Astrocyte (in vitro differentiated cells and primary cell): ENCODE data around the gene TMEM267. TPM values are rescaled to one million over a fixed set of nuclear protein-coding genes. Genes with fewer than 3 reads are reported as not detected.

Experiments
- DNase-seq: peaks from one replicate; pipeline ENCODE4 v3.0.0-alpha.2; 2010; ENCODE audit warnings: low read depth
- FAIRE-seq: peaks from 2 replicates; lab custom pipeline; 2011; peaks lifted over from hg19 to GRCh38; lab: Jason Lieb, UNC
- H2AFZ ChIP-seq: 2 replicates; pipeline ENCODE4 v1.6.0; 2012; ENCODE audit warnings: low read depth, low read length, inconsistent platforms
- H3K27ac ChIP-seq: 2 replicates; pipeline ENCODE4 v1.5.1; 2011; ENCODE audit warnings: low read depth, low read length, inconsistent platforms
- H3K27me3 ChIP-seq: 2 replicates; pipeline ENCODE4 v1.6.0; 2011; ENCODE audit warnings: low read length, inconsistent platforms; ENCODE audit not compliant: insufficient read depth
- H3K36me3 ChIP-seq: 2 replicates; pipeline ENCODE4 v1.5.1; 2011; ENCODE audit warnings: low read length, inconsistent platforms; ENCODE audit not compliant: insufficient read depth
- H3K4me1 ChIP-seq: 2 replicates; pipeline ENCODE4 v1.5.1; 2011; ENCODE audit warnings: low read length, inconsistent platforms; ENCODE audit not compliant: insufficient read depth
- H3K4me2 ChIP-seq: 2 replicates; pipeline ENCODE4 v1.6.0; 2012; ENCODE audit warnings: low read length, inconsistent platforms
- H3K4me3 ChIP-seq: 2 replicates; pipeline ENCODE4 v1.5.1; 2011; ENCODE audit warnings: low read depth, mild to moderate bottlenecking, low read length, inconsistent platforms; ENCODE audit not compliant: insufficient read depth
- H3K79me2 ChIP-seq: 2 replicates; pipeline ENCODE4 v1.6.0; 2012; ENCODE audit warnings: mild to moderate bottlenecking, low read length, inconsistent platforms; ENCODE audit not compliant: insufficient read depth
- H3K9ac ChIP-seq: 2 replicates; pipeline ENCODE4 v1.6.0; 2012; ENCODE audit warnings: mild to moderate bottlenecking, low read length, inconsistent platforms
- H3K9me3 ChIP-seq: 2 replicates; pipeline ENCODE4 v1.5.1; 2012; ENCODE audit warnings: low read depth, mild to moderate bottlenecking, low read length, inconsistent platforms; ENCODE audit not compliant: insufficient read depth
- H4K20me1 ChIP-seq: 2 replicates; pipeline ENCODE4 v1.6.0; 2012; ENCODE audit warnings: low read length, inconsistent platforms; ENCODE audit not compliant: insufficient read depth
- H3K27ac Mint-ChIP-seq: one replicate; pipeline ENCODE4 v1.8.0; 2021; ENCODE audit warnings: mild to moderate bottlenecking, mixed read lengths; ENCODE audit not compliant: unreplicated experiment
- H3K27me3 Mint-ChIP-seq: one replicate; pipeline ENCODE4 v1.8.0; 2021; ENCODE audit warnings: low read depth, mixed read lengths; ENCODE audit not compliant: unreplicated experiment
- H3K36me3 Mint-ChIP-seq: one replicate; pipeline ENCODE4 v1.8.0; 2021; ENCODE audit warnings: low read depth, mixed read lengths; ENCODE audit not compliant: unreplicated experiment
- H3K4me1 Mint-ChIP-seq: one replicate; pipeline ENCODE4 v1.8.0; 2021; ENCODE audit warnings: low read depth, mixed read lengths; ENCODE audit not compliant: unreplicated experiment
- H3K4me3 Mint-ChIP-seq: one replicate; pipeline ENCODE4 v1.8.0; 2021; ENCODE audit warnings: mild to moderate bottlenecking, moderate library complexity, mixed read lengths; ENCODE audit not compliant: unreplicated experiment
- H3K9me3 Mint-ChIP-seq: one replicate; pipeline ENCODE4 v1.8.0; 2021; ENCODE audit warnings: mild to moderate bottlenecking, mixed read lengths; ENCODE audit not compliant: unreplicated experiment
- CTCF ChIP-seq: IDR thresholded peaks from 2 replicates; pipeline ENCODE4 v1.5.1; 2011; ENCODE audit warnings: low read depth, mild to moderate bottlenecking, inconsistent platforms, low read length, moderate library complexity; ENCODE audit not compliant: insufficient read depth
- EZH2 ChIP-seq: IDR thresholded peaks from 2 replicates; pipeline ENCODE4 v1.6.1; 2012; ENCODE audit warnings: mild to moderate bottlenecking, low read length, inconsistent platforms; ENCODE audit not compliant: insufficient read depth
- total RNA-seq: library from RNA; stranded (reverse); gene quantifications from 2 replicates; pipeline ENCODE4 v1.2.1, GENCODE V29; 2021

The TMEM267 gene
- total RNA-seq, 1 donor from 2014 or later, result 20.9 TPM

DNA sequence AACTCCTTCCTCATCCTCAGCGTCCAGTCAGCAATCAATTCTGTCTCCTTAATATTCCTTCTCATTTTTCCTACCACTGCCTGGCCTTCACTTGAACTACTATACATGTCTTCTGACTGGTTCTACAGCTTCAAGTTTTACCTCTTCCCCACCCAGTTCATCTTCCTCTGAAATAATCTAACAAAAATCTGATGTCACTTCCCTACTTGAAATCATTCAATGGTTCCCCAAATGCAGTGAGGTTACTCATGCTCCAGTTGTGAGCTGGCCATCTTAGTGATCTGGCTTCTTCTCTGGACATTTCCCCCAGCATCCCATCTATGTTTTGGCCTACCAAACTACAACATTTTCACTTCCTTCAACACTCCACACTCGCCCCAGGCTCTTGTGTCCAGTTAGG lies 14.9 kb upstream of the TMEM267 start:
- H3K27ac ChIP-seq, result no peak overlapping the region
- no peaks in the 10 kb centered on the region for H4K20me1 ChIP-seq
- no peak overlapping the region for H3K4me3 Mint-ChIP-seq
- no peaks in the 10 kb centered on the region for H3K36me3 ChIP-seq
- H2AFZ ChIP-seq, result no peak overlapping the region
- H3K4me2 ChIP-seq, result no peak overlapping the region
- TF ChIP-seq CTCF (no peak), EZH2 (no peak)
- DNase-seq, result no peak
- no peaks in the 10 kb centered on the region for H3K79me2 ChIP-seq
- no peaks in the 10 kb centered on the region for H3K4me1 Mint-ChIP-seq
- no peaks in the 10 kb centered on the region for H3K9me3 ChIP-seq
- no peaks in the 10 kb centered on the region for H3K27me3 Mint-ChIP-seq
- H3K4me3 ChIP-seq, result no peak overlapping the region
- H3K27ac Mint-ChIP-seq, result no peak overlapping the region
- H3K27me3 ChIP-seq, result no peaks in the 10 kb centered on the region
- H3K9ac ChIP-seq, result no peak overlapping the region
- no peaks in the 10 kb centered on the region for H3K9me3 Mint-ChIP-seq
- no peaks in the 10 kb centered on the region for H3K4me1 ChIP-seq
- no peaks in the 10 kb centered on the region for H3K36me3 Mint-ChIP-seq
- no peak for FAIRE-seq

DNA sequence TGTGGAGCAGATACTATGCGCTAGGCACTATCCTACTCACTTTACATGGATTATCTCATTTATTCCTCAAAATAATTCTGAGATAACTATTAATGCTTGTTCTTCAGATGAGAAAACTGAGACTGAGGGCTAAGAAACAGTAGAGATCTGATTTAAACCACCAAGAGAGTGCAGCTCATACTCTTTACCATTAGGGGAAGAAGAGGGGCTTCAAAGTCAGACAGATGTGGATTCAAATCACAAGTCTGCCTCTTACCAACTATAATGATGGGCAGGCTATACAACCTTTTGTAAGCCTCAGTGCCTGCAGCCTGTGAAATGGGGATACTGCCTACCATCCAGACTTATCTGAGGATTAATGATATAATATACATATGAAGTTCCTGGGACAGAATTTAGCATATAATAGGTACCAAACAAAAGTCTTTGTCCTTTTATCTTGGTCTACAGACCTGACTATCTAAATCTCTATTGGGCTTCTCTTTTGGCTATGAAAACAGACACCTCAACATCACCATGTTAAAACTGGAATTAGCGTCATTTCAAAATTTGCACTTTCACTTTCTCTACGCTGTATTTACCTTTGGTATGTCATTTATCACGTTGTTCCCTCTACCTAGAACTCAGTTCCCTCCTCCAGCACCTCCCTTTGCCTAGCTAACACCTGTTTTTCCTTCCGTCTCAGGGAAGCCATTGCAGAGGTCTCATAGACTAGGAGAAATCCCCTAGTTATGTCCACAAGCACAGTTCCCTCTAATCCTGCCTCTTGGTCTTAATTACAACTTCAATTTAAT lies 13.8 kb upstream of the TMEM267 start:
- Mint-ChIP-seq H3K9me3 (no peaks in the 10 kb centered on the region), H3K4me1 (no peaks in the 10 kb centered on the region), H3K27ac (no peak overlapping the region), H3K4me3 (no peak overlapping the region), H3K27me3 (no peaks in the 10 kb centered on the region), H3K36me3 (no peaks in the 10 kb centered on the region)
- DNase-seq (no peak), FAIRE-seq (no peak)
- Histone ChIP-seq H2AFZ (no peak overlapping the region), H3K4me2 (no peak overlapping the region), H3K27ac (no peak overlapping the region), H4K20me1 (no peaks in the 10 kb centered on the region), H3K27me3 (no peaks in the 10 kb centered on the region), H3K9ac (no peak overlapping the region), H3K79me2 (no peaks in the 10 kb centered on the region), H3K4me3 (no peak overlapping the region), H3K9me3 (no peaks in the 10 kb centered on the region), H3K36me3 (no peaks in the 10 kb centered on the region), H3K4me1 (no peaks in the 10 kb centered on the region)
- TF ChIP-seq CTCF (no peak), EZH2 (no peak)

DNA sequence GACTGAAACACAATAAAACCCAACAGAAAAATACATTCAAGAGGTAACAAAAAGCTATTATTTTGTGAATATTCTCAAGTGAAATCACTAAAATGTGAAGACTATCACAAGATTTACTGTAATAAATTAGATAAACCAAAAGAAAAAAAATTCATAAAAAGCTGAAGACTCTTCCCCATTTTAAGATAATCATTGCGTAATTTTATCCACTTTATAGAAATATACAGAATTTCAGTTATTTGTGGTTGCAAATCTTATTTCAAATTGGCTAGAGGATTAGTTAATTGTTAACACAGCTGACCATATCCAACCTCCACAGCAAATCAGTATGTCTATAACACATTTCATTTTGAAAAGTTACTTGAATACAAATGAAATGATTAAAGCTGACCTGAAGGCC lies 7.7 kb upstream of the TMEM267 start:
- Histone ChIP-seq H3K27ac (no peak overlapping the region), H3K79me2 (no peaks in the 10 kb centered on the region), H3K4me3 (no peak overlapping the region), H4K20me1 (no peaks in the 10 kb centered on the region), H2AFZ (no peak overlapping the region), H3K4me2 (no peak overlapping the region), H3K9me3 (no peaks in the 10 kb centered on the region), H3K27me3 (no peaks in the 10 kb centered on the region), H3K4me1 (no peaks in the 10 kb centered on the region), H3K36me3 (no peaks in the 10 kb centered on the region), H3K9ac (no peak overlapping the region)
- no peak for FAIRE-seq
- Mint-ChIP-seq H3K9me3 (no peaks in the 10 kb centered on the region), H3K4me1 (no peaks in the 10 kb centered on the region), H3K27me3 (no peaks in the 10 kb centered on the region), H3K4me3 (no peak overlapping the region), H3K27ac (no peak overlapping the region), H3K36me3 (no peaks in the 10 kb centered on the region)
- no peak for DNase-seq
- no peak for TF ChIP-seq EZH2
- TF ChIP-seq CTCF, result no peak
